H1 (cell line): Measurements from ENCODE around the gene PPME1. TPM values are rescaled to one million over a fixed set of nuclear protein-coding genes. Genes with fewer than 3 reads are reported as not detected.

ENCODE experiments used
- polyA plus RNA-seq, 7 experiments: library from polyadenylated mRNA; depleted of rRNA in 3 of 7; stranded (reverse) in 5 of 7; unstranded in 2 of 7; fragments of >200 nt in 5 of 7; fragments of 200-250 nt in 2 of 7; gene quantifications; 1 replicate in 5 of 7; 2 replicates in 1 of 7; 4 replicates in 1 of 7; pipeline versions ENCODE4 v1.2.1 to v1.2.3, GENCODE V29; 2011 to 2013; ENCODE audit warnings: missing spikeins in 2 of 7, mixed read lengths in 2 of 7
- small RNA-seq: library from polyadenylated mRNA; stranded (forward); fragments of <200 nt; extraction: miRNeasy Mini kit (QIAGEN cat#:217004); gene quantifications from one replicate; pipeline ENCODE3, GENCODE V24; 2013; ENCODE audit not compliant: insufficient read depth
- total RNA-seq: library from RNA; stranded (reverse); fragmentation: NEBNext Ultra II Directional; extraction: Animal tissue kit (Norgen Biotek cat#: 25700); gene quantifications from 2 replicates; pipeline ENCODE4 v1.2.1, GENCODE V29; 2021

Gene PPME1
- total and polyA plus RNA-seq, 2 of the 8 experiments (the other 6 are each of a cell fraction or from before 2014, with no cell fraction given), result 55.1 to 64.5 TPM

Small RNA genes lying within 50 kb of the gene (small RNA-seq; reads per million reads assigned to genes)
- gene AP002392.1, result not detected
- gene RF00409, result not detected

Other genes starting within 250 kb of the PPME1 start
- 0.54 TPM in 1 of 2 replicates, not detected in the other for gene DNAJB13, start 220.3 kb upstream of the PPME1 start, total RNA-seq
- 0.05 and 0.27 TPM in 2 replicates for gene DNAJB13, start 220.3 kb upstream of the PPME1 start, polyA plus RNA-seq (2011; rRNA removed)
- gene UCP2, start 188.4 kb upstream of the PPME1 start, total RNA-seq, result 39.8 and 46.2 TPM in 2 replicates
- 55.2 and 79.1 TPM in 2 replicates for gene UCP2, start 188.4 kb upstream of the PPME1 start, polyA plus RNA-seq (2011; rRNA removed)
- gene UCP3, start 162.2 kb upstream of the PPME1 start, total RNA-seq, result 0.92 and 1.3 TPM in 2 replicates
- gene UCP3, start 162.2 kb upstream of the PPME1 start, polyA plus RNA-seq (2011; rRNA removed), result 0.67 and 0.85 TPM in 2 replicates
- gene C2CD3, start 287 bp upstream of the PPME1 start, total RNA-seq, result 28.7 and 29.1 TPM in 2 replicates
- gene C2CD3, start 287 bp upstream of the PPME1 start, polyA plus RNA-seq (2011; rRNA removed), result 10.3 and 11.0 TPM in 2 replicates
- not detected in 2 replicates for gene P4HA3, start 140.4 kb downstream of the PPME1 start, total RNA-seq
- gene P4HA3, start 140.4 kb downstream of the PPME1 start, polyA plus RNA-seq (2011; rRNA removed), result 0.05 and 0.06 TPM in 2 replicates
- gene PGM2L1, start 227.1 kb downstream of the PPME1 start, total RNA-seq, result 40.0 and 42.7 TPM in 2 replicates
- 5.0 and 5.5 TPM in 2 replicates for gene PGM2L1, start 227.1 kb downstream of the PPME1 start, polyA plus RNA-seq (2011; rRNA removed)